T-helper 2 cell treated with Interferon-gamma antibody and Interleukin-4, amounts not matched to agents 100 ng/mL and 5 ng/mL, for 36 hours (primary cell): ENCODE measurements around the gene TMEM140. TPM values are rescaled to one million over a fixed set of nuclear protein-coding genes. Genes with fewer than 3 reads are reported as not detected.

ENCODE experiments used
- intact Hi-C: fragments of 100-400 bp; cut with micrococcal nuclease; formaldehyde crosslinking; loops from one replicate; pipeline ENCODE4 v1.15.1; 2023
- total RNA-seq: library from RNA; stranded (reverse); gene quantifications from 2 replicates; pipeline ENCODE4 v1.2.3, GENCODE V29; 2022

TMEM140 gene
- total RNA-seq, 1 donor from 2014 or later: 14.0 TPM

DNA sequence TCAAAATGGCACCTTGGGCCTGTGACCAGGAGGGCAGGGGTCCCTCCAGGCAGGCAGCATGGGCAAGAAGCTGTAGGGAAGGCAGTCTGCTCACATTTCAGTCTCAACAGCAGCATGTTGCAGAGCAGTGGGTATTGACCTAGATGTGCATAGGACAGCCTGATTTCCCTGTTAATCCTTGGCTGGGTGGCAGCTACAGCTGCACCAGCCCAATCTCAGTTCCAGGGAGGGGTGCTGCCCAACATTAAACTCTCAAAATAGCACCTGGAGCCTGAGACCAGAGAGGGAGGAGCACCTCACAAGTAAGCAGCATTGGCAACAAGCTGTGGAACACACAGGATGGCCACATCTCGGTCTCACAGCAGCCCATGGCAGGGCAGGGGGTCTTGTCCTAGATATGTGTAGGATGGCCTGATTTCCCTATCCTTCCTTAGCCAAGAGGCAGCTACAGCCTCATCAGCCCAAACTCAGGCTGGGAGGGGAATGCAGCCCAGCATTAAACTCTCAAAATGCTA lies 10.3 kb downstream of the TMEM140 start:
- intact Hi-C loops: no loop called here

DNA sequence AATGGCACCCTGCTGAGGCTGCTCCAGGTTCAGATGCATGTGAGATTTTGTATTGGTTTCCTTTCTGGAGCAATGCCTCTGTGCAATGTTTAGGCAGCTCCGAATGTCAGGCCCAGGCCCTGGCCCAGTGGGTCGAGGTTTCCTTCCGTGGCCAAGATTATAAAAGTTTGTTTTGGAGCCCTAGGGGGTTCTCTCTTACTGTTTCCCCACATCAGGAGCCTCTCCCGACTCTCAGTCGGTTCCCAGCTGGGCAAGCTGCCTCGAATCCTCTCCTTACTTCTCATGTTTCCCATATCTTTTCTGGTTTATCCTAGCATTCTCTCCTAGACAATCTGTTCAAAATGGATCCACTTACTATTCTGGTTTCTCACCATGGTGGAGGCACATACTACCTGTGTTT lies 11.0 kb downstream of the TMEM140 start:
- intact Hi-C loops: no loop called here

DNA sequence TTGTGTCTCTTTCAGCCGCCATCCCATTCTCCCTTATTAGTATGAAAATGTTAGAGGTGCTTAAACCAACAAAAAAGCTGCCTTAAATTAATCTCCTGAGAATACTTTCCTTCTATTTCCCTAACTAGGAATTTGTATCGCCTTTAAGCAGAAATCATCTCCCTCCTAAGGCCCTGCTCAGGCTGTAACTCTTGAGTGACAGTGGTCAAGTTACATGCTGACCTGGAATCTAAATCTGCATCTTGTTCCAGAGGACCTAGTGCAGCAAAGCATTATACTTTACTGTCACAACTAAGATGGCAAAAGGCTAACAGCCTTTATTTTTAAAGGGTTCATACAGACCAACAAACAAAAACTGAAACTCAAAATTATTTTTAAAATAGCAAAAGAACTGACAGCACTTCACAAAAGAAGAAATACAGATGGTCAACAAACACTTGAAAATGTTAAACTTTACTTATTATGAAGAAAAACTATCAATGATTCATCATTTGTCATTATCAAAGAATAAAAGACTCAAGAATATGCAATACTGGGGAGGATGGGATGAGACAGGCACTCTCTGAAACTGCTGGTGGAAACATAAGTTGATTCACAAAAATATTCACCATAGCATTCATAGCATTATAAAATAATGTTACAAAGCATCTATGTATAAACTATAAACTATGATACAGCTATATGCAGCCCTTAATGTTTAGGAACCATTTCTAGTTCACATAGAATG lies 11.7 kb downstream of the TMEM140 start:
- intact Hi-C loops: loop anchor here (1.0 kb wide), 1 partner anchor 11 kb away; the partner anchor contains the start of gene TMEM140

DNA sequence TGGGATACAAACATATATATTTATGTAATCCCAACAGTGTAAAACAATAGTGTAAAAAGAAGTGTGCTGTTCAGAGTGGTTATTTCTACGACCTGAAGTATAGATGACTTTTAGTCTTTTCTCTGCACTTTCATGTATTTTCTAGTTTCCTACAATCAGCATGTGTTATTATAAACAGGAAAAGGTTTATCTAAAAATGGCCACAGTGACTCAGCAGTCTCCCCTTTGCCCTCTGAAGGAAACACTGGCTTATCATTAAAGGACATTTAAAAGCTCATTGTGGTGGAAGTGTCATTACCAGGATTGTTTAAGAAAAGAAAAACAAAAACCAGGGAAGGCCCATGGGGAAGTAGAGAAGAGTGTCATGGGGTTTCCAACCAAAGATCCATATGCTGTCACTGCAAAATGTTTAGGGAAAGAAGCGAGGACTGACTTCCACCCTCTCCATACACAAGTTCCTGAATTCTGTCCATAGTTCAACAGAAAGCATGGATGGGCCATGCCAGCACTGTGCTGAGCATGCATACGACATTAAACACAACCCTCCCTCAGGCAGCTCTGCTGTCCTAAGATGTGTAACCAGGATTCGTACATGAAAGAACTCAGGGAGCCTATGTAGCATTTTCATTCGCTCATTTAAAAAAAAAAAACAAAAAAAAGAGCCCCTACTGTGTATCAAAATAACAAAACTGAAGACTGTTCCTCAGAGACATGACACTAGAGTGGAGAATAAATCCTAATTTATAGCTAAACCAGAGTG lies 12.4 kb downstream of the TMEM140 start:
- intact Hi-C loops: loop anchor here (1.0 kb wide), 1 partner anchor 12 kb away; the partner anchor contains the start of gene TMEM140

DNA sequence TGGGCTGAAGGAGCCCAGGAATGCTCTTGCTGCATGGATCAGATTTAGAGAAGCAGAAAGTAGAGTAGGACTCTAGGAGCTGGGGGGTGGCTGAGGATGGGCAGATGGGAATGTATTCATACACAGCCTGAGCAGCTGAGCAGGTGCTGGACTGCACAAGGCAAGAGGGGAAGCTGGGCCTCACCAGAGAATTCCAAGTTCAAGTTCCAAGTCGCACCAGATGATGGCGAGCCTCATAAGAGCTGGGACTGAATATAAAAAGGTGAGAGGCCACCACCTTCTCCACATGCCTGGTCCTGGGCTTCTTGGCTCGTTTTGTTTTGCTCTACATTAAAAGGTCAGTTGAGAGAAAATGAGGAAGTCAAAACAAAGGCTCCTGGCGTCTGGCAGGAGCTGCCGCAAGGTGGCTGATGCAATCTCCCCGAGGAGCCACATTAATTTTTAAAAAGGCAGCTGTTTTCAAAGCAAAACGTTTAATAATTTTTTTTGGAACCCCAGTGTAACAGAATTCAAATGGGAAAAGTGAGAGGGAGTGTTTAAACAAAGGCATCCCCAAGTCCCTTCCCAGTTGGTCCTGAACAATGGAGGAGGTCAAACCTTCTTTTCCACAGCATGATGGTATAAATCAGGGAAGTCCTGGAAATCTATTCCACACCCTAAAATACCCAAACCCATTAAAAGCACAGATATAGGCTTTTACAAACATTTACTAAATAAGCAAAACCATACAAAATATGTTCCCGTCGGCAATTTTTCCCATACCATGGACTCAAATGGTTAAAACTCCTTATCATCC lies 13.2 kb downstream of the TMEM140 start:
- intact Hi-C loops: loop anchor here (1.0 kb wide), 1 partner anchor 13 kb away; the partner anchor contains the start of gene TMEM140

DNA sequence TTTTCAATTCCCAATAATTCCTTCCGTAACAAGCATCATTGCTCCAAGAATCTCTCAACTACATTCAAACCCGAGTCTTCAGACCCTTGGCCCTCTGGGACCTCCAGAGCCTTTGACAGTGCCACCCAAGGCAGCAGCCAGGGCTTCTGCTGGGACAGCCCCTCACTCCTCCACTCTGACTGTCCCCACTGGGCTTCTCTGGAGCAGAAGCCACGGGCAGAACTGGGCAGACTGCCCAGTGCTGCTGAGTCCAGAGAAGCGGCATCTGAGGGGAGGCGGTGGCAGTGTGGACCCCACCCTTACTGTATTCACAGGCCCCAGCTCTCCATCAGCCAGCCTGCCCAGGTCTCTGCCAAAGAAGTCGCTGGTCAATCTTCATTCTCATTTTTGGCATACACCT lies 13.8 kb downstream of the TMEM140 start:
- intact Hi-C loops: no loop called here

DNA sequence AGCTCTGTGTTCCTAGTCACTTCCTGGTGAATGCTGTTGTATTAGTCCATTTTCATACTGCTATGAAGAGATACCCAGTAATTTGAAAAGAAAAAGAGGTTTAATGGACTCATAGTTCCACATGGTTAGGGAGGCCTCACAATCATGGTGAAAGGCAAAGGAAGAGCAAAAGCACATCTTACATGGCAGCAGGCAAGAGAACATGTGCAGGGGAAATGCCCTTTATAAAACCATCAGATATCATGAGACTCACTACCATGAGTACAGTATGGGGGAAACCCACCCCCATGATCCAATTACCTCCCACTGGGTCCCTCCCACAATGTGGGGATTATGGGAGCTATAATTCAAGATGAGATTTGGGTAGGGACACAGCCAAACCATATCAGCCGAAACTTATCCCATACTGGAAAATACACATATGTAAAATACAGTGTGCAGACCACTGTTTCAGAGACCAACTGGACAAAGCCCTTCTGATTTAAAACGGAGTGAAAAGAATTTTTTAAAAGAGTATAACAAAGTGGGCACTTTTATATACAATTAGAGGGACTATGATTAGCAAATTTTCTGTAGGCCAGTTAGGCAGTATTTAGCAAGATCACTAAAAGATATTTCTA lies 14.6 kb downstream of the TMEM140 start:
- intact Hi-C loops: no loop called here

DNA sequence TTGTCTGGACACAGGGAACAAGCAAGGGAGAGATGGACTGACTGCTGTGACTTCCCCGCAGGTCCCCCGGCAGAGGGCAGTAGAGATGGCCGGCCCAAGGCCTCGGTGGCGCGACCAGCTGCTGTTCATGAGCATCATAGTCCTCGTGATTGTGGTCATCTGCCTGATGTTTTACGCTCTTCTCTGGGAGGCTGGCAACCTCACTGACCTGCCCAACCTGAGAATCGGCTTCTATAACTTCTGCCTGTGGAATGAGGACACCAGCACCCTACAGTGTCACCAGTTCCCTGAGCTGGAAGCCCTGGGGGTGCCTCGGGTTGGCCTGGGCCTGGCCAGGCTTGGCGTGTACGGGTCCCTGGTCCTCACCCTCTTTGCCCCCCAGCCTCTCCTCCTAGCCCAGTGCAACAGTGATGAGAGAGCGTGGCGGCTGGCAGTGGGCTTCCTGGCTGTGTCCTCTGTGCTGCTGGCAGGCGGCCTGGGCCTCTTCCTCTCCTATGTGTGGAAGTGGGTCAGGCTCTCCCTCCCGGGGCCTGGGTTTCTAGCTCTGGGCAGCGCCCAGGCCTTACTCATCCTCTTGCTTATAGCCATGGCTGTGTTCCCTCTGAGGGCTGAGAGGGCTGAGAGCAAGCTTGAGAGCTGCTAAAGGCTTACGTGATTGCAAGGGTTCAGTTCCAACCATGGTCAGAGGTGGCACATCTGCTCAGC lies 16.6 kb downstream of the TMEM140 start:
- intact Hi-C loops: no loop called here

DNA sequence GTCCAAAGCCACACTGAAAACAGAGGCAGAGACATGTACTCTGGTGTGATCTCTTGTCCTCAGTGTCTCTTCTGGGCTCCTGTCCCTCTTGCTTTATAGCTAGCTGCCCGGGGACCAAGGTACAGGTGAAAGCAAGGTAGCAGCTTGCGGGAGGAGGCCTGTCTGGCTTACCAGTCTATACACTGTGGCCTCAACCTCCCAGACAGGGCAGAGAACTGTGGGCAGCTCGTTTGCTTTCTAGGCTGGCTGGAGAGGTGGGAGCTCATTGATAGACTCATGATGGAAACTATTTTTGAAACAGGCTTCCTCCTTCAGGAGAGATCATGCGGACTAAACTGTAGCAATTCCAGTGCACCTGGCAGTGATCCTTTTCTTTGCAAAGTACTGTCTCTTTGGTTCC lies 18.0 kb downstream of the TMEM140 start:
- intact Hi-C loops: no loop called here

DNA sequence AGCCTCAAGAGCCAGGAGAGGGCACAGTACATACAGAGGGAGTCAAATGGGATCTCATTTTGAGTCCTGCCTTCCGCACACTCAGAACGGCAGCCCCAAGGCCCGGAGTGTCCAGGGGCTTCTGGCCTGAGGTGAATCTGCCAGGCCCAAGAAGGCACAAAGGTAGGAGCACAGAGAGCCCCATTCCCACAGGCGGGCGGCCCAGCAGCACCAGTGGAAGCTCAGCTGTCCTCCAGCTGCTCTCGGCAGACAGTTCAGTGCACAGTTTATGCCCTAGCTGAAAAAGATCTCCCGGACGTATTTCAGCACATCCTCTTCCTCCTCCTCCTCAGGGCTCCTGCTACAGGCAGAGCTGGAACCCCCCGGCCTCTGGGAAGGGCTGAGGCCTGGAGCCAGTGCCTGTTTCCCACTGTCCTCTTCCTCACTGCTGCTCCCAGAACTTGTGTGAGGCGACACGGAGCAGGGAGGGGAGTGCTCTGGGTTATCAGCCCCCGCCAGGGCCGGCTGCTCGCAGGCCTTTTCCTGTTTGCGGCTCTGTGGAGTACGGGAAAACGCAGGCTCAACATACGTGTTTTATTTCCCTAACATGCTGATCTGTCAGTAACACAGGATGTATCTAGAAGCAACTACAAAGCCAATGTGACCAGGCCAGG lies 18.6 kb downstream of the TMEM140 start:
- intact Hi-C loops: no loop called here

DNA sequence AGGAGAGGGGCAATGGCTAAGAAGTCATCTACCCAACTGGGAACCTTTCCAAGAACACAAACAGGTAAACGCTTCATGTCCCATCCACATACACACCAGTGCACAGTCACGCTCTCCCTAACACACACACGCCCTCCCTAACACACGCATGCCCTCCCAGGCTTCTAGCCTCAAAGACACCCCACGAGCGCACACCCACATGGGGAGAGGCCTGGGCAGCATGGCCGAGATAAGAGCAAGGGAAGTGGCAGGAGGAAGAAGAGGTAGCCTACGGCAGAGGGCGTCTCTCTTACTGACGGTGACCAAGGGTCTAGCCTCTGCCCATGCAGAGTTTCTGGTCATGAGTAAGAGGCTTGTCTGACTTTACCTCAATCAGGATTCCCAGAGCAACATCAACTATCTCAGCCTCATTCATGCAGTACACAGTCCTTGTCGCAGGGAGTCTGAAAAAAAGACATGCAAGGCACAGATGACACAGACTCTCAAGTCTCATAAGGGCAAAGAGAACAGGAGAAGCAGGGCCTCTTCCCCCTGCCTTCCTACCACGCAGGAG lies 19.6 kb downstream of the TMEM140 start:
- intact Hi-C loops: no loop called here

DNA sequence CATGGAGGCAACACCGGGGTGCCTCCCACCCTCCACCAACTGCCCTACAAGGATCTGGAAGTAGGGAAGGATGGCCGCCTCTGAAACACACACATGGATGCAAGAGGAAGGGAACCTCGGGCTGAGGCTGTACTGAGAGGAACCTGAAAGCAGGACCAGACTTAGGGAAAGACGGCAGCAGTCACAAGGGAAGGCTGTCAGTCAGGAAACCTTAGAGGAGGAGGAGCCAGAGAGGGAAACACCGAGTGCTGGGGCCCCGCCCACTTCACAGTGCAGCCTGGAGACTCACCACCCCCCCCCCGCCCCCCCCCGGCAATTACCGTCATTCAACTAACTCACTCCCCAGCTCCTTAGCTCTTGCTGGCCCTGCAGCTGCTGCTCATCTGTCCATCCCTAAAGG lies 20.1 kb downstream of the TMEM140 start:
- intact Hi-C loops: no loop called here

DNA sequence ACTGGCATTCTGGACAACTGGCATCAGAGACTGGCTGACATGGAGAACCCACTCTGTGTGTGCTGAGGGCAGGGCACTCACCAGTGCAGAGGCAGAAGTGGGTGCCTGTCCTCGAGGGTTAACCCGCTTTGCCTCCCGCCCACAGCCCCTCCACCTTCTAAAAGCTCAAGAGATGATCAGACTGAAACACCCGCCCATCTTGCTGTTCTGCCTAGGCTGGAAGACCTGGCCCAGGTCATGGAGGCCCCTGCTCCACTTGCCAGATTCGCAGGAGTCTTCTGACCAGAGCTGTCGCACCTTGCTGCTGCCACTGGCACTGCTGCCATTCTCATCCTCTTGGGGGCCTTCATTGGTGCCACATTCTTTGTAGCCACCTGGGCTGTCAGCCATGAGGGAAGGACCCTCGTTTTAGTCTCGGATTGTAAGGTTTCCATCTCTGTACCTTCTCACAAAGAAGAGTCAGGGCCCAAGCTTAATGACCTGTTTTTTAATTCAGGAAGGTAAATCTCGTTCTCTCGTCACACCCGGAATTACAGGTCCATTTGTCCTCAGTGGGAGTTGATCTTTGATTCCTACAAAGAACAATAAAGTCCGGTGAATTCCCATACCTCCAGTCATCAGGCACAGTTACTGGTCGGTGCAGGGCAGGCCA lies 20.7 kb downstream of the TMEM140 start:
- intact Hi-C loops: no loop called here

DNA sequence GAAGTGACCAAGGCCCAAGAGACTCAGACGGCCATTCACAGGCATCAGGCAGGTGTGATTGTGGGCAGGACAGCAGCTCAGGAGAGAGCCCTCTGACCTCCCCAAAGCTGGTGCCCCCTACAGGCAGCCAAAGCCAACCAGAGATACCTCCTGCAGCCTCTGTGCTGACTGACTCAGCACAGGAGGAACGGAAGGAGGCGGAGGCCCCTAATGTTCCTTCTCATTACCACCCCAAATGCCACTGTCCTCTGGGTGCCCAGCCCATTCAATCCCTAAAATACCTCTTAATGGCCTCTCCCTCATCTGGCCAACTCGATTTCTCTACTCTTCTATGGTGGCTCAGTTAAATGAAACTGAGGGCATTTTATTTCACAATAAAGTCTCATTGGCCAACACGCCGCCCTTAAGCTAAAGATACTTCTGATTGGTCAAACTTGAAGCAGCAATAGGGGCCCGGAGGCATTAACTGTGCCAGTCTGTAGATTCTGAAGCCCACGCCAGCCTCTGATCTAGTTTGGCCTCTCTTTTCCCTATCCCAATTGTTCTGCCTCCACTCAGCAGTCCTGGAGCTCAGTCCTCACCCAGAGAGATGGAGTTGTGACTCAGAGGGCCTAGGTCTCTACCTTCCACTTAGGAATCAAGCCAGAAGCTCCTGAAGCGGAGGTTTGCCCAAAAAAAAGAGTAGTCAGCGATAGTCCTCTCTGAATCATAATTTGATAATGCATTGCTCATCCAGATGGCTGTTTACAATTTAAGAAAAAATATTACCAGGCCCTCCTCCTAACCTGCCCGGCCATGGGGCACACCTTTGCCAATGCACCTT lies 21.5 kb downstream of the TMEM140 start:
- intact Hi-C loops: no loop called here

DNA sequence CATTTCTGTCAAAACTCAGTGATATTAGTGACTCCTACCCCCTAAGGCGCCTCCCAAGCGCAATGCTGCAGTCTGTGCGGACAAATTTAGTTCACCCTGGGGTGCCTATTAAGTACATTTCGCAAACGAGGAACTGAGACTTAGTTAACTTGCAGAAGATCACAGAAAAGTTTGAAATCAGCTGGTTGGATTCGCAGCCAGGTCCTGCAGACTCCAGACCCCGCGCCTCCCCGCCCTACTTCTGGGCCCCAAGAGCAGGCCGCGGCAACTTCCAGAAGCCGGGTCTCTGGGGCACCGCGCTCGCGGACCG lies 22.0 kb downstream of the TMEM140 start:
- intact Hi-C loops: loop anchor here (1.0 kb wide), 4 partner anchors 22 to 524 kb away; partner anchors contain the start of genes AGBL3, BPGM, TMEM140 and WDR91

DNA sequence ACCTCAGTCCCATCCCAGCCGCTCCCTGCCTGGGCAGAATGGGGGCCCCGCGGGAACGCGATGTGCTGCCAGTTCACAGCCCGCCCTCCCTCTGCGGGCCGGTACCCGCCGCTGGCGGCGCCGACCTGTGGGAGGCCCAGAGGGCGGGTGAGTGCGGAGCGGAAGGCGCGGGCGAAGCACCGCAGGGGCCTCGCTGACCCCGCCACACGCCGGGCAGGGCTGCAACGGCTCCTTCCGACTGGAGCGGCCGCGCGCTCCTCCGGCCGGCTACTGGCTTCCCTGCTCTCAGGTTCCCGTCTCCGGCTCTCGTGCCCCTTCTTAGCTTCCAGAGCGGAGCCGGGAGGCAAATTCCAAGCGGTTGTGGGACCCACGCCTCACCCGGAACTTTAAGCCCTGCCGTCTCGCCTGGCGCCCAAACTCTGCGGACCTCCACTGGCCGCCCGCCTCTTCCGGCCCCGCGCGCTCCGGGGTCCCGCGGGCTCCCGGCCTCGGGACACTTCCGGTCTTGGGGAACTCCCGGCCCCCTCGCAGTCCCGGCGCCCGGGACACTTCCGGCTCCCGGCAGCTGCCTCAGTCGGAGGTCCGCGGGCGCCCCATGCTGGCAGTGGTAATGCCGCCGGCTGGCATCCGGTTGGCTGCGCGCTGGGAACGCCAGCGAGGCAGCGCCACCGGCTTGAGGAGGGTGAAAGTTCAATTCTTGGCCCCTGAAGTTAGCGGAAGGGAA lies 22.6 kb downstream of the TMEM140 start, which contains the start of gene CYREN:
TSS of gene CYREN (minus strand) at position 434 of the 724 bp plus-strand sequence. CDS start 1,785 bp downstream, outside the sequence.
- intact Hi-C loops: loop anchor here (1.0 kb wide), 4 partner anchors 22 to 524 kb away; partner anchors contain the start of genes AGBL3, BPGM, TMEM140 and WDR91

DNA sequence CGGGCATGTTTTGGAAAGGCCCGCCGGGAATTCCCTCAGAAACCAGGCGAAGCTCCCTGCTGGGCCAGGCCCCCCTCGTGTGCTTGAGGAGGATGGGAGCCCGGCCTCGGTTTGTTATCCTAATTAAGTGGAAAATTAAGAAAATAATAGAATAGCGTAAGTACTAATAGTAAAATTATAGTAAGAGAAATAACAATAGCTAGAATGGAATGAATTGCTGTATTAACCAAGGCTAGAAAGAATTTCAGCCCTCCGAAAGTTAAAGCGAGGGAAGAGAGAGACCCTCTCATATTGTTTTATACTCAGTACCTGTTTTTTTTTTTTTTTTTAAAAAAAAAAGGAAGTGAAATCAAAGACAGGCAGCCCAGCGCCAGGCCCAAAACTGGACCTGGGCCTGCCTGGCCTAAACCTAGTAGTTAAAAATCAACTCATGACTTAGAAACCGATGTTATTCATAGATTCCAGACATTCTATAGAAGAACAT lies 23.2 kb downstream of the TMEM140 start:
- intact Hi-C loops: loop anchor here (1.0 kb wide), 4 partner anchors 23 to 525 kb away; partner anchors contain the start of genes AGBL3, BPGM, TMEM140 and WDR91
